PC-3 (cell line): Measurements from ENCODE around the gene ST8SIA4.

ENCODE experiments used
- CTCF ChIP-seq: fragments of 300-600 bp; sonication (generic); conservative IDR thresholded peaks from 2 replicates; pipeline ENCODE4 v1.5.1; 2017; ENCODE audit warnings: antibody characterized with exemption, low read depth, mild to moderate bottlenecking, low read length
- EZH2 ChIP-seq: fragments of 300-600 bp; sonication (generic); IDR thresholded peaks from one replicate; pipeline ENCODE4 v1.6.1; 2017; ENCODE audit warnings: antibody characterized with exemption, mild to moderate bottlenecking, low read length; ENCODE audit not compliant: unreplicated experiment

- TF ChIP-seq CTCF (no peak), EZH2 (no peak)
Measured at GRCh38 chr5:100803397-100803796, 99.7 kb downstream of the ST8SIA4 start.
